ENCODE results near the gene CHST1.

Gene CHST1

DNA sequence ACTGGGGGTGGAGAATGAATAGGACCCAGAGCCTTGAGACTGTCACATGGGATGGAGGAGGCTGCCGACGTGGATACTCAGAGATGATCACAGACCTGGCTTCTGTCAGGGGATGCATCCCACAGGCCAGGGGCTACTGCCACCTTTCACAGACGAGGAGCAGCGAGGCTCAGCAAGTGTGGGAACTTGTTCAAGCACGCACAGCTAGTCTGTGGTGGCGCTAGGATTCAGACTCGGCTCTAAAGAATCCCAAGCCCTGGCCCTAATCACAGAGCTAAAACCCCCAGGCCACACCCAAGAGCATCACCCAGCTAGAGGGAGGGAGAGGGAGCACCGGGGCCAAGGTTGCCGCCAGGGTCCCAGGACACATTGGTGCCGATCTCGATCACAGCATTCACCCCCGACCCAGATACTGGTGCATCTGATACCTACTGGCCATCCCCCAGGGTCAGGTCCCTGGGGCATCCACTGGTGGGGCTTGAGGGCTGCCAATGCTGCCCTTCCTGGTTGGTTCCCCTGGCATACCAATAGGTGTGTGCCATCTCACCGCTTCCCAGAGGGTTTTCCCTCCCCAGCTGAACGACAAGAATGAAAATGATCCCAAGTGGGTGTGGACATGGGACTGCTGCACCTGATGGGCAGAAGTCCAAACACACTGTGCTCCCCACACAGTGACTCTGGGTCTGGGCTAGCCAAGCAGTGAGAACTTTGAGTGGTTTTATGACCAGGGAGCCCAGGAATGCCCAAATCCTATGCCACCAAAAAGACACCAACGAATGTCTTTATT, 6.2 kb downstream of the CHST1 start:
- no peak for DNase-seq

- DNase-seq = no peak
These were observed 7.0 kb downstream of the CHST1 start for GRCh38 chr11:45658292-45658991.

DNA sequence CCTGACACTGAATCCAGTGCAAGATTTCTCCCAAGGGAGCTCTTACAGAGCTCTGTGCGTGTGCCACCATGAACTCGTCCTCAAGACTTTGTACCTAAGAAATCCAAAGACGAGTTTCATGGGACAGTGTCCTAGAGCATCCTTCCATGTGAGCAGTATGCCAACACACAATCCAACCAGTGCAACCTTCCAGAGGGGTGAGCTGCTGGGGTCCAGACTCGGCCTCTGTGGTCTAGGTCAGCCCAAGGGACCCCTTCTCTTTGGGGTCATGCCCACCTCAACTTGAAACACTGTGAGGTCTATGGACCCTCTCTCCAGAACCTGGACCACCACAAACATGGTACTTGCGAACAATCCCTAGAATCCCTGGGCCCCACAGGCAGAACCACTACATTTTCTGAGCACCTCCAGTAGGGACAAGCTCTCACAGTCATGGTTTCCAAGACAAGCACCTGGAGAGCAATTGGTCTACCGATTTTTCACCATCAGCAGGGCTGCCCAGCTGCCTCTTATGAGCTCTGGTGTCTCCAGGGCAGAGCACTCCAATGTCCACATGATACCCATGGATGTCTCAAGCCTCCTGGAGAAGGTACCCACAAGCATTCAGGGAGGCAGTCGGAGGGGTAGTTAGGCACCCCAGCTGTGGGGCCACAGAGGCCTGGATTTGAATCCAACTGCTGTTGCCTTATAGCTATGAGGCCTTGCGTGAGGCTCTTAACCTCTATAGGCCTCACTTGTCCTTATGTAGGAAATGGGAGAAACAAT, 7.7 kb downstream of the CHST1 start:
- no peak for DNase-seq

DNA sequence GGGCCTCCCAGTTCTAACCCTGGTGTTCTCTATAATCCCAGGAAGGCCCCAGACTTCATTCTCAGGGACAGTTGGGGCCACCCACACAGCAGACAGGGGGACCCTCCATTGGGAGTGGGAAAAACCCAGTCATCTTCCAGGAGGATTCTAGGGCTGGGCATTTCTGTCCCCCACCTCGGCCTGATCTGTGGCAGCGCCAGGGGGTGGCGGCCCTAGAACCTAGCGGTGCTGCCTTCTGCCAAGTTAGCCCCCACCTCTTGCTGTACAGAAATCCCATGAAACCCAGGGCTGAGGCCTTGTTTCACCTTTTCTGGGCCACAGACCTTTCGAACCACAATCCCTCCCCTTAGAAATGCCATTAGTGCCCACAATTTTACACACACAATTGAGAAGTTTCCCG, 9.6 kb downstream of the CHST1 start:
- no peak for DNase-seq

- DNase-seq = peak; percentile 48
These were observed 10.1 kb downstream of the CHST1 start for GRCh38 chr11:45655347-45655756.

- no peak for DNase-seq
These were observed 10.5 kb downstream of the CHST1 start for GRCh38 chr11:45655012-45655283.

- no peak for DNase-seq
These were observed 11.0 kb downstream of the CHST1 start for GRCh38 chr11:45654231-45655011.

- no peak for DNase-seq
These were observed 12.1 kb downstream of the CHST1 start for GRCh38 chr11:45653277-45653676.

- DNase-seq = no peak
These were observed 12.6 kb downstream of the CHST1 start for GRCh38 chr11:45652781-45653180.

DNA sequence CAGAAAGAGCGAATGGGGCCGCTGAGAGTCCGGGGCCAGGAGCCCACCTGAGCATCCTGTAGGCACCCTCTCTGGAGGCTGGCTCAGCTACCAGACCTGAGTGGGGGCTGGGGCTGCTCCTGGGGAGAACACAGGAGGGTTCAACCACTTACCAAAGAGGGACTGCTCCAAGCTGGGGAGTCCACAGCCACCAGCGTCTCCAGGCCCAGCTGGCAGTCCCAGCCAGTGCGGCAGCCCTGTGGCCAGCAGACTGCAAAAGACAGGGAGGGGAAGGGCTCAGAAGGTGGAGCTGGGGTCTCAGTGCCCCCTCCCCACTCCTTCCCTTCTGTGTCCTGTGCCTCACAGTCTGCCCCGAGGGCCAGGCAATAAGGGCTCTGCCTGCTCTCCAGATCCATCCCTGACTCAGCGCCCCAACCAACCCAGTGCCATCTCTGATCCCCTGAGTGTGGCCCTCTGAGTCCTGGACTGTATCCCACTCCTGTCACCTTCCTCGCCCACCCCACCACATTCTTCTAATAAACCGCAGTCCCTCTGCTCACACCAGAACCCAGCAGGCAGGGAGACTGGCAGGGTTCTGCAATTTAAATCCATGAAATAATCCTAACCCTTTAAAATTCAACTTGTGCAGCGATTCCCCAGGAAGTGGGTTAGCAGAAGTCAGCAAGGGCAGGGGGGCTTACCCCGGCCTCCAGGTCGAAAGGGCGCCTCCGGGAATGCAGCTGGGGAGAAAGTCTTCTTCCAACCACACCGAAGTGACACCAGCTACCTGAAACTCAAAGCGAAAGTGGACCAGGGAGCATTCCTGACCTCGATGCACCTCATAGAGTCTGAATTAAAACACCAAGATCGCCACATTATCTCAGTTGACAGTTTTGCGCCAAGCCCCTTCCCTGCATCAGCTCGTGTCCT, 13.3 kb downstream of the CHST1 start:
- DNase-seq = no peak

GRCh38 chr11:45651156-45651555, 14.3 kb downstream of the CHST1 start:
- no peak for DNase-seq

- DNase-seq = no peak
These were observed 15.0 kb downstream of the CHST1 start for GRCh38 chr11:45650166-45651095.

- no peak for DNase-seq
These were observed 15.8 kb downstream of the CHST1 start for GRCh38 chr11:45649544-45650165.

DNA sequence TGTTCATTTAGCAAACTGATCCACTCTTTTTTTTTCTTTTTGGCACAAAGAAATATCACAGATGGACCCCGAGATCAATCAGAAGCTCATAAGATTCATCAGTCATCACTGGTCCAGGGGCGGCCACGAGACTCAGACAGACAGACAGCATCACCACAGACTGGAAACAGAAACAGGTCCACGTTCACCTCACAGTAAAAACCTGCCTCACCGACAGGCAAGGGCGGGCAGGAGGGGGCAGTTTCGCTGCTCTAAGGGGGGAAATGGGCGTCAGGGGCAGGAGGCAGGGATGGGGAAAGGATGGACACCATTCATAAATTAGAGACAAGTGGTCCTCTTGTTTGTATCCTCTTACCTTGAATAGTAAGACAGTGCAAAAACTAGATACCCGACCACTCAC, 16.5 kb downstream of the CHST1 start:
- DNase-seq = no peak

DNA sequence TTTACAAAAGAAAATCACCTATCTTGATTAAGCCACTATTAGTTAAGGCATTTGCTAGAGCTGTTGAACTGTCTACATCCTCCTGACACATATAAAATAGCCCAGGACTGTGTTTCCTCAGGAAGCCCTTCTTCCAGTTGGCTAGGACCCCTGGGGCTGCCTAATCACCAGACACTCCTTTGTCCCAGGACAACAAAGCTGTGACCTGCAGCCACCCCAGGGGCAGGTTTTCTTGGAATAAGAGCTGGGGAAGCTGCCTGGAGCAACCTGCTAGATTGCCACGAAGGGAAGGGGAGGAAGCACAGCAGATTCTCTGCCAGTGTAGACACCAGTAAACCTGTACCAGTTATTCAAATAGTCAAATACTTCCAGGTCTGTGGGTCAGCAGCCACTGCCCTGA, 17.6 kb downstream of the CHST1 start:
- no peak for DNase-seq

DNA sequence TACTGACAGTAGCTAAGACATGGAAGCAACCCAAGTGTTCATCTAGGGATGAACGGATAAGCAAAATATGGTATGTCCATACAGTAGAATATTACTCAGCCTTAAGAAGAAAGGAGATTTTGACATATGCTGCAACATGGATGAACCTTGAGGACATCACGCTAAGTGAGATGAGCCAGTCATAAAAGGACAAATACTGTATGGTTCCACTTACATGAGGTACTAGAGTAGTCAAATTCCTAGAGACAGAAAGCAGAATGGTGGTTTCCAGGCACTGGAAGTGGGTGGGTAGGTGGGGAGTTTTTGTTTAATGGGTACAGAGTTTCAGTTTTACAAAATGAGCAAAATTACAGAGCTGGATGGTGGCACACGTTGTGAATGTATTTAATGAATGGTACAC, 18.1 kb downstream of the CHST1 start:
- no peak for DNase-seq

GRCh38 chr11:45646275-45646927, 19.0 kb downstream of the CHST1 start:
- no peak for DNase-seq

DNA sequence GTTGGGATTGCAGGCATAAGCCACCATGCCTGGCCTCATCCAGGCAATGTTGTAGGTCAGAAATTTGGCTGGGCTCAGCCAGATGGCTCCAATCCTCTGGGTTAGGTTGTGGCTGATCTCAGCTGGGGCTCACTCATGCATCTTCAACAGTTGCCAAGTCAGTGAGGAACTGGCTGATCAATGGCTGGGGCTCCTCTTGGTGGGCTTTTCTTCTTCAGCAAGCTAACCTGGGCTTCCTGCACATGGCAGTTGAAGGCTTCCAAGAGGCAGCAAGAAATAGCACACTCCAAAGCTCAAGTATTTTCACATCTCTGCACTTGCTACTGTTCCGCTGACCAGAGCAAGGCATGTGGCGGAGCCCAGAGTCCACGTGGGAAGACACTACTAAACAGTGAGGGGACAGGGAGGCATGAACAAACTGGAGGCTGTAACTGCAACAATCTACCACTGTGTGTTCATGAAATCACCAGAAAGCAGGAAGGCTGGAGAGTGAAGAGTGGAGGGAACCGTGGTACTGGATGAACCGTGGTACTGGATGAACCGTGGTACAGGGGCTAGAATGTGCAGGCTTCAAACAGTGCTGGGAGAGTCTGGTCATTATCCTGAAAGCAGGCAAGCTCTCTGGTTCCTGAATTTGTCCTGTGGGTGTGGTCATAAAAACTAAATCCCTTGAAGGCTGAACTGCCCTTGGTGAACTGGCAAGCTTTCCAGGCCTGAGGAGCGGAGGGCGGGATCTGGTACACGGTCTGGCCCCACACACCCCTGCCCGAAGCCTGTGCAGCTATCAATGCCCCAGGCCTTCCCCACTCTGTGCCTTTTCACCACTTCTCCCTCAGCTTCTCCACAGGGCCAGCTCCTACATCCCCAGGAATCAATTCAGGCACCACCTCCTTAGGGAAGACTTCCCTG, 20.2 kb downstream of the CHST1 start:
- no peak for DNase-seq

All from NCI-H1048 (cell line).